Stimulated activated CD4-positive, alpha-beta T cell treated with anti-CD3 and anti-CD28 coated beads, Interleukin-4, amount 100 ng/mL, for 4 hours (primary cell): Measurements from ENCODE around the gene KCNK18.
"Not testable (repeated sequence)": the region's sequence is repeated elsewhere in the genome, so short reads cannot be mapped to it uniquely, and the experiment has no call there.

Experiments
- DNase-seq, 2 experiments: peaks; one replicate each; pipeline ENCODE4 v3.0.0-alpha.2; 2020

Gene KCNK18

DNA sequence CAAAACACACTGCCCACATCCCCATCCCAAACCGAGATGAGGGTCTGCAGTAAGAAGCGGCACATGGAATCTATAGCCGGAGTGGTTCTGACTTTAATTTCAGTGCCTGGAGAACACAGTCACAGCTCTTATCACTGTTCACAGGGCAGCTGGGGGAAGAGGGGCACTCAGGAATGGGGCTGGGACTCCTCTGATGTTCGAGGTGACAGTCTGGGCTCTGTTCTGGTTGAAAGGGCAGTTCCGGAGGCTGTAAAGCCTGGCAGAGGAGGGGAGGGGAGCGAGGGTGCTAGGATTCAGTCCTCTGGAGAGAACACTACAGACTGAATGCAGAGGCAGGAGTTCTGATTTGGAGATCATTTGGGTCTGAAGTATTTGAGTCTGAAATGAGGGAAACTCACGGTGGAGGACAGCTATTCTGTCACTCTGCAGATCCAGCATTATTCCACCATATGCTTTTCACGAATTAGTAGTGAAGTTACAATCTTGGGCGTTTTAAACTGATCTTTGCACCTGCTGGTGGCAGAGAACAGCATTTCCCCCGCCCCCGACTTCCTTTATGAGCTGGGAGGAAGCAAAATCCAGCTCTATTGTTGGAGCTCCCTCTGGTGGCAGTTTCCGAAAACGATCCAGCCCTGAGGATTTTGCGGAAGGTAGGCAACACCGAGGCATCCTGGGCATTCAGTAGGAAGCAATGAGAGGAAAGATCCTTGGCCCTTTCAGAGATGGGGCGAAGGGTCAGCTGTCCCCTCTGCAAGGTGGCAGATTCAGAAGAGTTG, 22.7 kb upstream of the KCNK18 start:
- DNase-seq = peak; percentile 80 to 82

DNA sequence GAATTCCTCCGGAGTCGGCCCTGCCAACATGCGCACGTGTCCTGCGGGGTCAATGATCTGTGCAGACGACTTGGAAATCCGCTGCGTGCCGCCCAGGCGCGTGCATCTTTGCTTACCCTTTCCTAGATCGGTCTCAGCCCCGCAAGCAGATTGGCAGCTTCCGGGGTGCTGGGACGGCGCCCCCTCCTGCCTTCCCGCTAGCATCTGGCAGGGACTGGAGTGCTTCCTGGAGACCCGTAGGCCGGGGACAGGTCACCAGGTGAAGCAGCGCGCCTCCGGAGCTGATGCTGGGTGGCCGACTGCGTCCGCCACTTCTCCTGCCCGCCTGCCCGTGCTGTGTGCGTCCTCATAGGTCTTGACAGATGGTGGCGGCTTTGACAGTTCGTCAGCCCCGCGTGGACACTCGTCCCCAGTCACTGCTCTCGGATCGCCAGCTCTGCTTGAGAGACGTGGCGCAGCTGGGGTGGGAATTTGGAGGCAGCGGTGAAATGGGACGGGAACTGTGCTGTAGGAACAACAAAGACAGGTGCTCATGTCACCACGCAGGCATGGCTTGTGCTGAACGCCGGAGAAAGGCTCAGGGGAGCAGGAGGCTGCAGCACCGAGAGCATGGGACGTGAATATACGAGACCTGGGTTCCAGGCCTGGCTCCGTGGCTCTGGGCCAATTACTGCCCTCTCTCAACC, 21.9 kb upstream of the KCNK18 start:
- DNase-seq = no peak

DNA sequence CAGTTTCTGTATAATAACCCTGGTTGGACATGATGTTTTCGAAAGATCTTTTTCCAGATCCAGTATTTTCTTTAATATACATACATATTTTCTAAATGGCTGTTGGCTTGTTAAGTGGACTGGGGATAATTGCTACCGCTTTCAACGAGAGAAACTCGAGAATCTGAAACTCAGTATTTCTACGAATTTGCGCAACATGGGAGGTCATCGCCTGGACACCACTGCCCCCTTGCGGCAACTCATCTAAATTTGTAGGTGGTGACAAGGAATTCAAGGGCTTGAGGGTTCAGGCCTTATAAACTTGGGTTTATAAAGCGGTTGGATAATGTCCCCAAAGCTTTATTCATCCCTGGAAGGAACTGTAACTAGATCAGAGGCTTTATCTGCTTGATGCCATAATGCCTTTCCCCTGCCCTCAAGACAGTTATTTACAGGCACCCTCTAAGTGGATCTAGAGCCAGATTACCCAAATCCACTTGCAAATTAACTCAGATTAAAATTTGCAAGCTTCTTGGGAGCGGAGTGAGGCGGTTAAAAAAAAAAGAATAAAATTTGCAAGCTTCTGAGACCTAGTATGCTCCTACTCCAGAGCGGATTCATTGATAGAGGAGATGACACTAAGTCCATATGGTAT, 21.3 kb upstream of the KCNK18 start:
- peak; percentile 67 to 75 for DNase-seq

DNA sequence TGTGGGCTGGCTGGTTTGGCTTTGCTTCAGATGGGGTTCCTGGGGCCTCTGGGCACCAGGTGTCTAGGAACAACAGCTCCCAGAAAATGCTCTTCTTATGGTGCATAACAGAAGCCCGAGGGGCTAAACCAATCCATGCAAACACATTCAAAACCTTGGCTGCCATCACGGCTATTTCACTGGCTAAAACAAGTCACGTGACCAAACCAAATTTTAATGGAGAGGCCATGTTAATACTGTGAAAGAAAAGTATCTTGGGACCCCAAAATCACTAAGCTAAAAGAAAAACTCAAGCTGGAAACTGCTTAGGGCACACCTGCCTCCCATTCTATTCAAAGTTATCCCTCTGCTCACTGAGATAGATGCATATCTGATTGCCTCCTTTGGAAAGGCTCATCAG, 19.1 kb upstream of the KCNK18 start:
- DNase-seq = no peak

DNA sequence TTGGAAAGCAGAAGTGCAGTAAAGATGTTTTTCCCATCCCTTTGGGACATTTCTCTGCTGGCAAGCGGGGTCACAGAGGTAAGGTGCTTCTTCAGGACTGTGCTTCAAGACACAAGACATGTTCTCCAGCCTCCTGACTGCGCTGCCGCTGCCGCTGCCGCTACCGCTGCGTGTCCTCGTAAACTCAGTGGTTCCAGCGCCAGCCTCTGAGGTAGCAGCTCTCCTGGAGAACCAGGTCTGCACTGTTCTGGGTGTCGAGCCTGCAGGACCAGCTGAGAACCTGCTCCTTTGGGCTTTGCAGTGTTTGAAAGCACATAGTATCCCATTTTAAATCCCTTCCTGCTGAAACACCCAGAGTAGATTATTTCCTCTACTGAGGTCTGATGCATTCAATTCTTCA, 13.0 kb upstream of the KCNK18 start:
- DNase-seq = no peak

DNA sequence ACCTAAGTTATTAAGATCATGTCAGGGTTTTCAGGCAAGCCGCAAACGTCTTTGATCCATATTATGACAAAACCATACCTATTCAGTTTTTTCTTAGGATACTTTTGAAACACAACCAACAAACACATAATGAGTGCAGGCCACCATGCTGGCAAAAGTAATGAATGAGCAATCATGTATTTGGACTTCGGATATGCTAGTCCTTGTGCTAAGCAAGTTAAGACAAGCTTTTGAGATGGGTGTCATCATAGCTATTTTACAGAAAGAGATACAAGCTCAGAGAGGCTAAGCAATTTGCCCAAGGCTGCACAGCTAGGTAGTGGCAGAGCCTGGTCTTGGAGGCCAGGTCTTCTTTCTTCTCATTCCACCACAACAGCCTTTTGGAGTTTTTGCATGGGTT, 12.5 kb upstream of the KCNK18 start:
- no peak for DNase-seq

DNA sequence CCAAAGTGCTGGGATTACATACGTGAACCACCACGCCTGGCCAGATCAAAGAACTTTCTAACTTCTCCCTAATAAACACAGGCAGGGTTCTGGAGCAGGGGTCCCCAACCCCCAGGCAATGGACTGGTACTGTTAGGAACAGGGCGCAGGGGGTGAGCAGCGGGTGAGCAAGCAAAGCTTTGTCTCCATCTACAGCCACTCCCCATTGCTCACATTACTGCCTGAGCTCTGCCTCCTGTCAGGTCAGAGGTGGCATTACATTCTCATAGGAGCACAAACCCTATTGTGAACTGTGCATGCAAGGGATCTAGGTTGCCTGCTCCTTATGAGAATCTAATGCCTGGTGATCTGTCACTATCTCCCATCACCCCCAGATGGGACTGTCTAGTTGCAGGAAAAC, 11.5 kb upstream of the KCNK18 start:
- not testable (repeated sequence) for DNase-seq

DNA sequence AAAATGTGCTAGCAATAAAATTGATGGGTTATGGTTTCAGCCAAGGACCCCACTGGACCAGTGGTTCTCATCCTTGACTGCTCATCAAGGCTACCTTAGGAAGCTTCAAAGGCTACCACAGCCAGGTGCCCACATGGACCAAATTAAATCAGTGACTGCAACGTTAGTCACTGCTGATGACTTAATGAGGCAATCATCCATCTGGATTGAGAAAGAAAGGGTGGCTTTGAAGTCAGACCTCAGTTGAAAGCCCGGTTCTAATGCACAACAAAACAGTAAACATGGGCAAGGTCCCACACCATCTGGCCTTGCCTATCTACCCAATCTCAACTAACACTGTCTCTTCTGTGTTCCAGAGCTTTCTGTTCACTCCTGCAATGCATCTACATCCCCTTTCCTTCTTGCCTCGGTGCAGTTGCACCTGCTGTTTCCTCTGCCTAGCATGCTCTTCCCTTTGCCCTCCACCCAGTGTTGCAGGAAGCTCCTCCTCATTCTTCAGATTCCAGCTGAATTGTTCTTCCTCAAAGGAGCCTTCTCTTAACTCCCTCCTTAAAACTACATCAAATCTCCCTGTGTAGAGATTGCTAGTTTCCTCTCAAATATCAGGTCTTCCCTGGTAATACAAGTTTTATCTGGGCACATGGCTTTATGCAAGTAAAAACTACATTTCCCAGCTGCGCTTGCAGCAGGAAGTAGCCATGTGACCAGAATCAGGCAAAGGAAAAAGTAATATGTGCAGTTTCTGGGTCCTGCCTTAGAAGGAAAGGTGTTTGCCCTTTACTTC, 10.3 kb upstream of the KCNK18 start:
- no peak for DNase-seq

DNA sequence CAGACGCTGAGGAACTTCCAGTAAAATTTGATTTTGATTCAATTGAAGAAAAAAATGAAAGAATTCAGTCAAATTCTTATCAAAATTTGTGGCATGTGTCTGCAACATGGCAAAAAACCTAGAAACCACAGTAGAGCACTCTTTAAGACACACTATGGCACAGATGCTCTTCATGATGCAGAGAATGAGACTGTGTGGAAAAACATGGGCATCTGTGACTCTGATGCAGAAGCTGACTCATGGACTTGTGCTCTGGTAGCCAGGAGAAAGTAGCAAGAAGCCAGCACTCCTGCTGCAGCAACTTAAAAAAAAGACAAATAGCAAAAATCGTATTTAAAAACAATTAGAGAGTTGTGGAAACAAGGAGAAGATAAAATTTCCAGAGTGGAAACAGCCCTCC, 8.9 kb upstream of the KCNK18 start:
- no peak for DNase-seq

DNA sequence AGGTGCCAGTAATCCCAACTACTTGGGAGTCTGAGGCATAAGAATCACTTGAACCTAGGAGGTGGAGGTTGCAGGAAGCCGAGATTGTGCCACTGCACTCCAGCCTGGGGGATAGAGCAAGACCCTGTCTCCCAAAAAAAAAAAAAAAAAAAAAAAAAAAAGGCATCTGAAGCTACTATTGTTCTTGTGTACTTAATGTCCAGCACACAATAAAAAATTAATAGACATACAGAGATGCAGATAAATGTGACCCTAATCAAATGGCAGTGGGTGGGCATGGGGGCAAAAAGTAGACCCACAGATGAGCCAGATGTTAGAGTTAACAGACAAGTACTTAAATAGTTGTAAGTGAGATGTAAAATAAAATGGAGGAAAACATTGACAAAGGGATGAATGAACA, 7.7 kb upstream of the KCNK18 start:
- DNase-seq = no peak

DNA sequence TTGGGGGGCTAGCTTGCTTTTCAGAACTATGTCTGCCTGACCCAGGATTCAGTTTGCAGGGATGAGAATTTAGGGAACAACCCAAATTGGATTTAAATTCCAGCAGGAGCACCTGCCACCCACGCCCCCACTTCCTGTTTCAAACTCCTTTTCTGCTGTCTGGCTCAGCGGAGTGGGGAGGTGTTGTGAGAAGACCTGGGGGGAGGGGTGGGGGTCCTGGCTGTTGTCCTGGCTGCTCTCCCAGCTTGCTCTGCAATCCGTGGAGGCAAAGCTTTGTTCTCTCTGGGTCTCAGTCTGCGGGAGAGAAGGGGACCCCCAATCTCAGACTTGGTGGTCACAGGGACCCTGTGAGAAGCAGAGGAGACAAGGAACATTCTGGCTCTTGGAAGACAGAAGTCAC, 799 bp downstream of the KCNK18 start:
- DNase-seq = no peak

DNA sequence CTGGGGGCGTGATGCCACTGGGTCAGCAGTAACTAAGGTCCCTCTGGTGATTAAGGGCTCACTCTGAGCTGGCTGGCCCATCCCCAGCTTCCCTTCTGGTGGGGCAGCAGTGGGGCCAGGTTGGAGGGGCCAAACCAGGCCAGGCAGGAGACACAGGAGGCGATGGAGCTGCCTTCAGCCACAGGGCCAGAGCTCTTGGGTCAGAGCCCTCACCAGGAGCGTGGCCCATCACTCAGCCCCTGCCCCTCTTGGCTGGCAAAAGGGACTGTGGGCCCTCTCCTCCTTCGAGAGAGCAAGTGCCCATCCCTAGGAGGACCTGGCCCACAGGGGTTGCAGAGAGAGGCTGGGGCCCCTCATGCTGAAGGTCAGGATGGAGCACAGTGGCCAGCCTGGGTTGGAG, 4.5 kb downstream of the KCNK18 start:
- no peak for DNase-seq

DNA sequence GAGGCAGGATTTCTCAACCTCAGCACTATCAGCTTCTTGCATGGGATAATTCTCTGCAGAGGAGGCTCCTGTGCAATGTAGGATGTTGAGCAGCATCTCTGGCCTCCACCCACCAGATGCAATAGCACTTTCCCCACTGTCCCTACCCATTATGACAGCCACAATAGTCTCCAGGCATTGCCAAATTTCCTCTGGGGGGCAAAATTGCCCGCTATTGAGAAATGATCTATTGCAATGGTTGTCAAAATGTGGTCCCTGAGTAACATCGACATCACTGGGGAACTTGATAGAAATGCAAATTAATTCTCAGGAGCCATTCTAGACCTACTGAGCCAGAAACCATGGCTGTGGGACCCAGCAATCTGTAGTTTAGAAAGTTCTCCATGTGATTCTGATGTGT, 7.0 kb downstream of the KCNK18 start:
- no peak for DNase-seq

DNA sequence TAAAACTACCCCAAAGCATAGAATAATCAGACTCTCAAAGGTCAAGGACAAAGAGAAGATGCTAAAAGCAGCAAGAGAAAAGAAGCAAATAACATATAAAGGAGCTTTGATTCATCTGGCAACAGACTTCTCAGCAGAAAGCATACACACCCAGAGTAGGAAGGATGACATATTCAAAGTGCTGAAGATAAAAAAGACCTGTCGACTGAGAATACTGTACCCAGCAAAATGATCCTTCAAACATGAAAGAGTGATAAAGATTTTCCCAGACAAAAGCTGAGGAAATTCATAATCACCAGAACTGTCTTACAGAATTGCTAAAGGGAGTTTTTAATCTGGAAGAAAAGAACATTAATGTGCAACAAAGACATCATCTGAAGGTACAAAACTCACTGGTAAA, 14.9 kb downstream of the KCNK18 start:
- DNase-seq = no peak

DNA sequence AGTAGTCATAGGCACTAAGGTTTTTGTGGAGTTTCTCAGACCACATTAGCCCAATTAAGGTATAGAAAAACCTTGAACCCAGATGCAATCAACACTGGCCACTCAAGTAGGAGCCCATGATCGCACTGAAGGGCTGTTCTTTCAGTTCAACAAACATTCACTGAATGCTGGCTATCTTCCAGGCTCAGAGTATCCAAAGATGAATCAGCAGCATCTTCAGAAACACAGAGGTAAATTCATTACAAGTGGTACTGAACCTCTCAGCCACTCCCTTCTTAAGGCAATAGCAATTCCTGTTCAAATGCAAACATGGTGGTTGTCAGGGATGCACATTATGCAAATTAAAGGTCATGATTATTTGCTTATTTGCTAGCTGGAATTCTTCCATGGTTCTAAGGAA, 17.1 kb downstream of the KCNK18 start:
- no peak for DNase-seq

DNA sequence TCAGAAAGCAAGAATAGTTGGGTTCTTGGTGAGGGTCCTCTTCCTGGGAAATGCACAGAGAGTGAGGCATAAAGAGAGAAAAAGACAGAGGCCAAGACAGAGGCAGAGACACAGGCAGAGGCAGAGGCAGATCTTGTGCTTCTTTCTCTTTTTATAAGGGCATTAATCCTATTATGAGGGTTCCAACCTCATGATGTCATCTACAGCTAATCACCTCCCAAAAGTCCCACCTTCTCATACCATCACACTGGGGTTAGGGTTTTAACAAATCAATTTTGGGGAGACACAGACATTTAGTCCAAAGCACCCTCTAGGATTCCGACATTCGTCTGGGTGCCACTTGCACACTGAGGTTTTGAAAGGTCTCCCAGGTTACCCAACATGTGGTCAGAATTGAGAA, 17.8 kb downstream of the KCNK18 start:
- no peak for DNase-seq

DNA sequence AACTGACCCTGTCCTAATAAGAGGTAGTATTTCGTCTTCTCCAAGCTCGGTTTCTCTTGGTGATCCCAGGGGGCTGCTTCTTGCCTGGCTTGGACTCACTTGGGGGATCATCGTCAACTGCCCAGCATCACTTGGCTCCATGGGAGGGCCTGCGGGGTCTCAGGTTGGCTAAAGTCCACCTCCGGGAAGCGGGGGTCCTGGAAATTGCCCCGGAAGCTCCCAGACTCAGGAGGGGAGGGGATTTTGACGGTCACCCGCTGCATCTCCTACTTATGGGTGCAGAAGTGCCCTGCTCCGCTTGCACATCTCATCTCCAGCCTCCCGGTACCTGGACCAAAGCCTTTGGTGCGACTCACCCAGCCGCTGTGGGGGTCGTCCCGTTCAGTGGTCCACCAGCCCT, 18.7 kb downstream of the KCNK18 start:
- DNase-seq = no peak

DNA sequence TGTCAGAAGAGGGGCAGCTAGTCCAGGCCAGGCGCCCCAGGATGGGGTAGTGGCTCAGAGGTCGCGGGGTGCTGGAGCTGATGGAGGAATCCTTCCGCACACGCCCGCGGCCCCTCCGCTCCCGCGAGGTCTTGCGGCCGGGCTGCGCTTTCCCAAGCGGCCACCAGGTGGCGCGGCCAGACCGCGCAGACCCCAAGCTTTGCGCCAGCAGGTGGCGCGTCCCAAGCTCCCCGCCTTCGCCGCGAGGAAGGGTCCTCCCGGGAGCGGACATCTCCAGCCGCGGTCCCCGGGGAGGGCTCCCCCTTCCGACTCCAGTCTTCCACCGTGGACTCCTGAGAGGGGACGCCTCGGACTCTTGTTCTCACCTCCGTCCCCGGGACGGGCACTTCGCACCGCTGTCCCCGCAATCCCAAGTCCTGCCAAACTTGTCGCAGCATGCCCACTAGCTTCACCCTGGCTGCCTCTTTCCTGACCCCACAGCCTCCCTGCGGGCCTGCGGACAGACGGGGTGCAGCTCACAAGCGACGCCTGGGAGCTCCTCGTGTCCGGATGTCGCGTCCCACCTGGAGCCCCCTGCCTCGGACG, 19.4 kb downstream of the KCNK18 start:
- DNase-seq = peak; percentile 53 to 73

DNA sequence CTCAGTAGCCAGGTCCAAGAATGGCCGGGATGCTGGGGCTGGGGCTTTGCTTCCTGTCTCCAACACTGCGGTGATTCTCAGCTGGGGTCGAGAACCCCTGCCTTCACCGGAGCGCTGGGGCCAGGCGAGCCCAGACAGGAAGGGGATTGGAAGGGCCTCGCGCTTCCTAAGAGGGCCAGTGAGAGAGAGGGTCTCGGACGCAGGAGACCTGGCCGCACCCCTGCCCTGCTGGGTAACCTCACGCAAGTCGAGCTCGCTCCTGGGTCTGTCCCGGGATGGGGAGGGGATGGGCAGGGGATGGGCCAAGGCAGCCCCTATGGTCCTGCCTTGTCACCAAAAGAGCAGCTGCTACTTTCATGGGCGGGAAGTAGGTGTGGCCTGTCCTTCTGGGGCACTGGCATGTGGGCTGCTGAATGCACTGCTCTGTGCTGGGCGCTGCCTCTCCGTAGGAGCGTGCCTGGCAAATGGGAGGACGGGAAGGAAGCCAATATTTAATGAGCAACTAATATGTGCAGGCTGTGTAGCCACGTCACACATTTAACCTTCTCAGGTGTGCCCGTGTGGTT, 20.0 kb downstream of the KCNK18 start:
- peak in 1 of 2 experiments; percentile 18 for DNase-seq

DNA sequence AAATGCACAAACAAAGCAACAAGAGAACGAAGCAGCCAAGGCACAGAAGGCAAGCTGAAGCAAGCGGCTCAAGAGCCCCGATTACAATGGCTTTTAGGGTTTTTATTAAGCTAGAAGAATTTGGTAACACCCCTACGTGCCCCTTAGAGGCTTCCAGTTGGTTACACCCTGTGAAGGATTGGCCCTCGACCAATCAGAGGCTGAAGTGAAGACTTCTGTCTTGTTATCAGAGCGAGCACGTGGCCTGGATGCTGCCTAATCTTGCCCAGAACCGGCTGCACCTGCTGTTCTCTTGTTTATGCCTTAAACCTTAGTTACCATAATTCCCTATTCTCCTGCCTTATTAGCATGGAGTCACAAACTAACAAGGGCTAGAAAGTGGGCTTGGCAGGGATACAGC, 21.4 kb downstream of the KCNK18 start:
- DNase-seq = no peak

DNA sequence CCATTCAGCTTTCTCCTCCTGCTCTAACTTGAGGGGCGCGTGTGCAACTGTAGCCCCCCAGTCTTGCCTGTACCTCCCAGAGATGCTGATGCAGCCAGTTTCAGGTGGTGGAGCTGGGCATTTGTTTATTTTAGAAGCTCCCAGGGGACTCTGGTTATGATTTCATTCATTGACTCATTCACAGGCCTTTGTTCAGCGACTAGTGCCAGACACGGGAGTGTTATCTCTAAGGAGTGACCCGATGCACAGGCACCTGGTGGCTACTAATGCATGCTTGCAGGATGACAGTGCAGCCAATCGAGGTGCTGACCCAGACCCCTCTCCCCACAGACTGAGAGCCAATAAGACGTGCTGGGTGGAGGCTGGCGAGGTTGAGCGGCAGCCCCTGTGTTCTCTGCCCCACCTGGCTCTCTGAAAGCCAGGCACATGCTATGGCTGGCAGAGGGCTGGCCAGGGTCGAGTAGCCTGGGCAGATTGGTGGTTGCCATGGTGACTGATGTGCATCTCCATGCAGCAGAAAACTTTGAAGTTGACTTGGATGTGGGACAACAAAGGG, 23.9 kb downstream of the KCNK18 start:
- DNase-seq = no peak

DNA sequence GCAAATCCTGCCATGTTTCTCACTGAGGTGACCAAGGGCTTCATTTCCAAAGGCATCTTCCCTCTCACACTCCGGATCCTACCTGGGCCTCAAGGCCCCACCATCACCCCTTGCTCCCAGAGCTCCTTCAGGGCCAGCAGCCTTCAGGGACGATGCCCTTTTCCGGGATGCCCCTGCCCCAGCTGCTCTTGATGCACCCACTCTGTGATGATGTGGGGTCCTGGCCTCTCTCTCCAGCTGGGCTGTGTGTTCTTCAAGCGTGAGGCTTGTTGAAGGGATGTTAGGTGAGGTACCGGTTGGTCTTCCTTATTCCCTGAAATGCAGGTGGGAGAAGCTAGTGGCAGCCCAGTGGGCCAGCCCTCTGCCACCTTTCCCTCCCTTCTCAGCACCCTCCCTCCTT, 25.3 kb downstream of the KCNK18 start:
- DNase-seq = no peak
